HEK293 (cell line): Measurements from ENCODE around the gene LAYN.

ENCODE experiments used
- CTCF ChIA-PET: fragments of 350-600 bp; formaldehyde crosslinking; extraction: SDS; loops from one replicate; lab custom pipeline; 2021; ENCODE audit warnings: antibody characterized with exemption; lab: Yijun Ruan, JAX
- POLR2A ChIA-PET: fragments of 300-600 bp; formaldehyde crosslinking; extraction: SDS; loops from one replicate; lab custom pipeline; 2020; ENCODE audit warnings: antibody characterized with exemption, inconsistent platforms; lab: Yijun Ruan, JAX
- H3K27ac ChIP-seq: fragments of 200-500 bp; sonication (Bioruptor generic); 2 replicates; pipeline ENCODE4 v1.5.1; 2014; ENCODE audit warnings: low read depth, low read length, control low read depth, inconsistent platforms; ENCODE audit errors: extremely low read depth
- H3K36me3 ChIP-seq, 2 experiments: fragments of 200-500 bp in 1 of 2; sonication (Bioruptor generic) in 1 of 2; 1 replicate in 1 of 2; 2 replicates in 1 of 2; pipeline ENCODE4 v1.5.1; 2014 to 2017; ENCODE audit warnings: inconsistent platforms in 2 of 2, low read length in 2 of 2; ENCODE audit not compliant: control insufficient read depth in 2 of 2, insufficient read depth in 1 of 2
- H3K4me1 ChIP-seq: fragments of 200-500 bp; sonication (Bioruptor generic); 2 replicates; pipeline ENCODE4 v1.5.1; 2014; ENCODE audit warnings: mild to moderate bottlenecking, low read length, inconsistent platforms; ENCODE audit not compliant: control insufficient read depth, insufficient read depth
- H3K4me3 ChIP-seq: 2 replicates; pipeline ENCODE4 v1.5.1; 2011; ENCODE audit warnings: low read depth, mild to moderate bottlenecking, control low read depth, low read length, moderate library complexity
- H3K9me3 ChIP-seq: fragments of 200-500 bp; sonication (Bioruptor generic); 2 replicates; pipeline ENCODE4 v1.5.1; 2014; ENCODE audit warnings: low read depth, low read length, inconsistent platforms; ENCODE audit not compliant: control insufficient read depth, insufficient read depth
- GLI4 ChIP-seq: fragments of 450-650 bp; formaldehyde crosslinking; IDR thresholded peaks from 2 replicates; pipeline ENCODE4 v1.5.1; 2016; ENCODE audit warnings: missing biosample characterization, missing genetic modification characterization
- ZNF19 ChIP-seq: fragments of 450-650 bp; formaldehyde crosslinking; IDR thresholded peaks from 2 replicates; pipeline ENCODE4; 2016; ENCODE audit warnings: missing biosample characterization, missing genetic modification characterization, low read depth
- ZNF416 ChIP-seq: fragments of 450-650 bp; formaldehyde crosslinking; IDR thresholded peaks from 2 replicates; pipeline ENCODE4 v1.5.1; 2016; ENCODE audit warnings: missing biosample characterization, missing genetic modification characterization
- ZNF561 ChIP-seq: fragments of 450-650 bp; IDR thresholded peaks from 2 replicates; pipeline ENCODE4 v1.5.1; 2018; ENCODE audit warnings: missing biosample characterization, missing genetic modification characterization, borderline replicate concordance
- ZNF629 ChIP-seq: fragments of 450-650 bp; formaldehyde crosslinking; IDR thresholded peaks from 2 replicates; pipeline ENCODE4 v1.5.1; 2017; ENCODE audit warnings: missing biosample characterization, missing genetic modification characterization
- ZNF654 ChIP-seq: fragments of 450-650 bp; formaldehyde crosslinking; IDR thresholded peaks from 2 replicates; pipeline ENCODE4 v1.5.1; 2016; ENCODE audit warnings: low read depth, missing biosample characterization, missing genetic modification characterization
- ZNF660 ChIP-seq: fragments of 450-650 bp; IDR thresholded peaks from 2 replicates; pipeline ENCODE4 v1.5.1; 2018; ENCODE audit warnings: missing biosample characterization, mild to moderate bottlenecking, missing genetic modification characterization
- ZXDB ChIP-seq: fragments of 450-650 bp; formaldehyde crosslinking; IDR thresholded peaks from 2 replicates; pipeline ENCODE4 v1.5.1; 2016; ENCODE audit warnings: missing biosample characterization, missing genetic modification characterization
- TF ChIP-seq, protein P1 (sequence below): fragments of 450-650 bp; formaldehyde crosslinking; IDR thresholded peaks from 2 replicates; pipeline ENCODE4 v1.5.1; 2016; ENCODE audit warnings: missing biosample characterization, missing genetic modification characterization
- TF ChIP-seq, protein P2 (sequence below): fragments of 450-650 bp; formaldehyde crosslinking; IDR thresholded peaks from 2 replicates; pipeline ENCODE4 v1.5.1; 2016; ENCODE audit warnings: missing biosample characterization, missing genetic modification characterization
- TF ChIP-seq, protein P3 (sequence below): fragments of 450-650 bp; formaldehyde crosslinking; IDR thresholded peaks from 2 replicates; pipeline ENCODE4 v1.5.1; 2016; ENCODE audit warnings: missing biosample characterization, missing genetic modification characterization
- TF ChIP-seq, protein P4 (sequence below): fragments of 450-650 bp; formaldehyde crosslinking; IDR thresholded peaks from 2 replicates; pipeline ENCODE4; 2016; ENCODE audit warnings: missing biosample characterization, missing genetic modification characterization
- TF ChIP-seq, protein P5 (sequence below): fragments of 450-650 bp; formaldehyde crosslinking; IDR thresholded peaks from 2 replicates; pipeline ENCODE4 v1.5.1; 2016; ENCODE audit warnings: missing biosample characterization, missing genetic modification characterization

LAYN gene

DNA sequence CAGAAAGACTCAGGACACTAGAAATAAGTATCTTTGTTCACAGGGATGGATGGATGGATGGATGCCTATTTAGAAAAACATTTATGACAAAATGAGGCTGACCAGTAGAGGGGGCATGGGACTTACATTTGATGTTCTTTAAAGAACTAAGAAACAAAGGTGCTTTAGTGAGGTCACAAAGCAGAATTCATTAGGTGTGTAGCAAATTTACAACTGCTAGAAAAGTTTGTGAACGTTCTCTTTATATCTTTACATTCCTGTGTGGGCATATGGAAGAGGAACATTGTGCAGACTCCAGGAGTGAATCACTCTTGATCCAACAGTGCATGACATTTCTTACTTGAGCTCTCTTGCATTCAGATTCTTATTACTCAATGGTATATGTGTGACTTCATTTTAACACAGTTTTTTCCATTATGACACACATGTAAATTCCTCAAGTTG lies 45.9 kb downstream of the LAYN start:
- TF ChIP-seq ZNF654 (tag by site-specific recombination): peak; percentile 50
- TF ChIP-seq, protein P1, sequence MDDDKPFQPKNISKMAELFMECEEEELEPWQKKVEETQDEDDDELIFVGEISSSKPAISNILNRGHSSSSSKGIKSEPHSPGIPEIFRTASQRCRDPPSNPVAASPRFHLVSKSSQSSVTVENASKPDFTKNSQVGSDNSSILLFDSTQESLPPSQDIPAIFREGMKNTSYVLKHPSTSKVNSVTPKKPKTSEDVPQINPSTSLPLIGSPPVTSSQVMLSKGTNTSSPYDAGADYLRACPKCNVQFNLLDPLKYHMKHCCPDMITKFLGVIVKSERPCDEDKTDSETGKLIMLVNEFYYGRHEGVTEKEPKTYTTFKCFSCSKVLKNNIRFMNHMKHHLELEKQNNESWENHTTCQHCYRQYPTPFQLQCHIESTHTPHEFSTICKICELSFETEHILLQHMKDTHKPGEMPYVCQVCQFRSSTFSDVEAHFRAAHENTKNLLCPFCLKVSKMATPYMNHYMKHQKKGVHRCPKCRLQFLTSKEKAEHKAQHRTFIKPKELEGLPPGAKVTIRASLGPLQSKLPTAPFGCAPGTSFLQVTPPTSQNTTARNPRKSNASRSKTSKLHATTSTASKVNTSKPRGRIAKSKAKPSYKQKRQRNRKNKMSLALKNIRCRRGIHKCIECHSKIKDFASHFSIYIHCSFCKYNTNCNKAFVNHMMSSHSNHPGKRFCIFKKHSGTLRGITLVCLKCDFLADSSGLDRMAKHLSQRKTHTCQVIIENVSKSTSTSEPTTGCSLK (tag by site-specific recombination): no peak
- TF ChIP-seq ZNF629 (tag by site-specific recombination): no peak
- TF ChIP-seq, all 188 proteins: peak for 1
- Histone ChIP-seq H3K27ac (no peak overlapping the region), H3K4me1 (no peaks in the 10 kb centered on the region), H3K4me3 (no peak overlapping the region), H3K36me3 (no peaks in the 10 kb centered on the region), H3K9me3 (no peaks in the 10 kb centered on the region)
- ChIA-PET CTCF (interaction anchor here (0.5 to 3.7 kb wide), 28 partner anchors 9 to 407 kb away, joined by 3 to 38 read pairs (median 4); partner anchors contain the start of gene PPP2R1B), POLR2A (no interaction called here)

DNA sequence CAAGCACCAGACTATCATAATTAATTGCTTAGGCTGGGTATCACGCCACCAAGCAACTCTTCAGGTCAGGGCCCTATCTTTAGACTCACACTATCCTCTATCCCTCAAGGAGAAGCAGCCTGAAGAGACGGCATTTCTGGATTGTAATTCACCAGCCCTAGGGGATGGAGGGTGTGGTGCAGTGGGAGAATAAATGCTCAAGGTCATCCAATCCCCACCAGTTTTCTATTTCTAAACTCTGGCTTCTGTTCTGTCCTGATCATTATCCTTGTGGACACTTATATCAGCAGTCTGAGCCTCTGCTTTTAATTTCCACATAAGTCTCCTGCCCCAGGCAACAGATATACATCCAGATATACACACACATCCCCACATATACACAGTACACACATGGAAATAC lies 48.6 kb downstream of the LAYN start:
- TF ChIP-seq ZNF416 (tag by site-specific recombination): no peak
- TF ChIP-seq, protein P2, sequence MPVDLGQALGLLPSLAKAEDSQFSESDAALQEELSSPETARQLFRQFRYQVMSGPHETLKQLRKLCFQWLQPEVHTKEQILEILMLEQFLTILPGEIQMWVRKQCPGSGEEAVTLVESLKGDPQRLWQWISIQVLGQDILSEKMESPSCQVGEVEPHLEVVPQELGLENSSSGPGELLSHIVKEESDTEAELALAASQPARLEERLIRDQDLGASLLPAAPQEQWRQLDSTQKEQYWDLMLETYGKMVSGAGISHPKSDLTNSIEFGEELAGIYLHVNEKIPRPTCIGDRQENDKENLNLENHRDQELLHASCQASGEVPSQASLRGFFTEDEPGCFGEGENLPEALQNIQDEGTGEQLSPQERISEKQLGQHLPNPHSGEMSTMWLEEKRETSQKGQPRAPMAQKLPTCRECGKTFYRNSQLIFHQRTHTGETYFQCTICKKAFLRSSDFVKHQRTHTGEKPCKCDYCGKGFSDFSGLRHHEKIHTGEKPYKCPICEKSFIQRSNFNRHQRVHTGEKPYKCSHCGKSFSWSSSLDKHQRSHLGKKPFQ (tag by site-specific recombination): no peak
- TF ChIP-seq ZNF660: no peak
- TF ChIP-seq ZNF561 (tag by site-specific recombination): no peak
- TF ChIP-seq, protein P3, sequence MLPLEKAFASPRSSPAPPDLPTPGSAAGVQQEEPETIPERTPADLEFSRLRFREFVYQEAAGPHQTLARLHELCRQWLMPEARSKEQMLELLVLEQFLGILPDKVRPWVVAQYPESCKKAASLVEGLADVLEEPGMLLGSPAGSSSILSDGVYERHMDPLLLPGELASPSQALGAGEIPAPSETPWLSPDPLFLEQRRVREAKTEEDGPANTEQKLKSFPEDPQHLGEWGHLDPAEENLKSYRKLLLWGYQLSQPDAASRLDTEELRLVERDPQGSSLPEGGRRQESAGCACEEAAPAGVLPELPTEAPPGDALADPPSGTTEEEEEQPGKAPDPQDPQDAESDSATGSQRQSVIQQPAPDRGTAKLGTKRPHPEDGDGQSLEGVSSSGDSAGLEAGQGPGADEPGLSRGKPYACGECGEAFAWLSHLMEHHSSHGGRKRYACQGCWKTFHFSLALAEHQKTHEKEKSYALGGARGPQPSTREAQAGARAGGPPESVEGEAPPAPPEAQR (tag by site-specific recombination): no peak
- H3K27ac ChIP-seq: no peak overlapping the region
- CTCF ChIA-PET: interaction anchor here (0.7 to 1.7 kb wide), 4 partner anchors 12 to 188 kb away, joined by 3 to 6 read pairs (median 5); no protein-coding TSS in a partner anchor
- no peaks in the 10 kb centered on the region for H3K9me3 ChIP-seq
- H3K4me3 ChIP-seq: no peak overlapping the region
- H3K4me1 ChIP-seq: no peaks in the 10 kb centered on the region
- no peaks in the 10 kb centered on the region for H3K36me3 ChIP-seq
- POLR2A ChIA-PET: no interaction called here

DNA sequence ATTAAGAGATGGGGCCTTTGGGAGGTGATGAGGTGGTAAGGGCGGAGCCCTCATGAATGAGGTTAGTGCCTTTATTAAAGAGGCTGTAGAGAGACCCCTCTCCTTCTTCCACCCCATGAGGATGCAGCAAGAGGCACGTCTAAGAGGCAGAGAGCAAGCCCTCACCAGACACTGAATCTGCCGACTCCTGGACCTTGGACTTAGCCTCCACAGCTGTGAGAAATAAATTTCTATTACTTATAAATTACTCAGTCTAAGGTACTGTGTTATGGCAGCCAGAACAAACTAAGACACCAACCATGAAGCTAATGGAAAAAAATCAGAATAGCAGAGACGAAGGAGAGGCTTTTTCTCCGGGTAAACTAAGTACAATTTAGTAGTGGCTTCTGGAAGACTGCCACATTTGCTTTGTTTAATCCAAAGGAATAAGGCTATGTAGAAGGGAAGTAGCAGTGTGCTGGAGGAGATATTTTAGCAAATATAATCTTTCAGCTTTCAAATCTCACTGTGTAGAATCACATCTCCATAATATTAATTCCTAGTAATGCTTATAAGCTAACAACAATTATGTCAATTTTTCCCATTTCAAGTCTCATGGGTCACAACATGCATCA lies 49.5 kb downstream of the LAYN start:
- POLR2A ChIA-PET: no interaction called here
- TF ChIP-seq GLI4 (tag by site-specific recombination): no peak
- TF ChIP-seq ZXDB (tag by site-specific recombination): no peak
- TF ChIP-seq ZNF19: no peak
- TF ChIP-seq, protein P4, sequence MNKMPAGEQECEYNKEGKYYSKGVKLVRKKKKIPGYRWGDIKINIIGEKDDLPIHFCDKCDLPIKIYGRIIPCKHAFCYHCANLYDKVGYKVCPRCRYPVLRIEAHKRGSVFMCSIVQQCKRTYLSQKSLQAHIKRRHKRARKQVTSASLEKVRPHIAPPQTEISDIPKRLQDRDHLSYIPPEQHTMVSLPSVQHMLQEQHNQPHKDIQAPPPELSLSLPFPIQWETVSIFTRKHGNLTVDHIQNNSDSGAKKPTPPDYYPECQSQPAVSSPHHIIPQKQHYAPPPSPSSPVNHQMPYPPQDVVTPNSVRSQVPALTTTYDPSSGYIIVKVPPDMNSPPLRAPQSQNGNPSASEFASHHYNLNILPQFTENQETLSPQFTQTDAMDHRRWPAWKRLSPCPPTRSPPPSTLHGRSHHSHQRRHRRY (tag by site-specific recombination): no peak
- TF ChIP-seq, protein P5, sequence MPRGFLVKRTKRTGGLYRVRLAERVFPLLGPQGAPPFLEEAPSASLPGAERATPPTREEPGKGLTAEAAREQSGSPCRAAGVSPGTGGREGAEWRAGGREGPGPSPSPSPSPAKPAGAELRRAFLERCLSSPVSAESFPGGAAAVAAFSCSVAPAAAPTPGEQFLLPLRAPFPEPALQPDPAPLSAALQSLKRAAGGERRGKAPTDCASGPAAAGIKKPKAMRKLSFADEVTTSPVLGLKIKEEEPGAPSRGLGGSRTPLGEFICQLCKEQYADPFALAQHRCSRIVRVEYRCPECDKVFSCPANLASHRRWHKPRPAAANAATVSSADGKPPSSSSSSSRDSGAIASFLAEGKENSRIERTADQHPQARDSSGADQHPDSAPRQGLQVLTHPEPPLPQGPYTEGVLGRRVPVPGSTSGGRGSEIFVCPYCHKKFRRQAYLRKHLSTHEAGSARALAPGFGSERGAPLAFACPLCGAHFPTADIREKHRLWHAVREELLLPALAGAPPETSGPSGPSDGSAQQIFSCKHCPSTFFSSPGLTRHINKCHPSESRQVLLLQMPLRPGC (tag by site-specific recombination): no peak
- CTCF ChIA-PET: interaction anchor here (0.7 to 1.2 kb wide), 2 partner anchors 187 to 242 kb away, joined by 3 to 4 read pairs; no protein-coding TSS in a partner anchor
- no peak overlapping the region for H3K27ac ChIP-seq
- no peaks in the 10 kb centered on the region for H3K9me3 ChIP-seq
- no peaks in the 10 kb centered on the region for H3K36me3 ChIP-seq
- H3K4me3 ChIP-seq: no peak overlapping the region
- H3K4me1 ChIP-seq: no peaks in the 10 kb centered on the region
